HG02970 (cell line): ENCODE data around the gene TTC9.

ENCODE experiments used
- ATAC-seq: cut with Tn5 transposase; IDR thresholded peaks from one replicate; pipeline ENCODE4 v1.9.1; 2021; ENCODE audit warnings: mild to moderate bottlenecking, moderate library complexity, moderate number of reproducible peaks; ENCODE audit not compliant: unreplicated experiment, low FRiP score

The TTC9 gene

DNA sequence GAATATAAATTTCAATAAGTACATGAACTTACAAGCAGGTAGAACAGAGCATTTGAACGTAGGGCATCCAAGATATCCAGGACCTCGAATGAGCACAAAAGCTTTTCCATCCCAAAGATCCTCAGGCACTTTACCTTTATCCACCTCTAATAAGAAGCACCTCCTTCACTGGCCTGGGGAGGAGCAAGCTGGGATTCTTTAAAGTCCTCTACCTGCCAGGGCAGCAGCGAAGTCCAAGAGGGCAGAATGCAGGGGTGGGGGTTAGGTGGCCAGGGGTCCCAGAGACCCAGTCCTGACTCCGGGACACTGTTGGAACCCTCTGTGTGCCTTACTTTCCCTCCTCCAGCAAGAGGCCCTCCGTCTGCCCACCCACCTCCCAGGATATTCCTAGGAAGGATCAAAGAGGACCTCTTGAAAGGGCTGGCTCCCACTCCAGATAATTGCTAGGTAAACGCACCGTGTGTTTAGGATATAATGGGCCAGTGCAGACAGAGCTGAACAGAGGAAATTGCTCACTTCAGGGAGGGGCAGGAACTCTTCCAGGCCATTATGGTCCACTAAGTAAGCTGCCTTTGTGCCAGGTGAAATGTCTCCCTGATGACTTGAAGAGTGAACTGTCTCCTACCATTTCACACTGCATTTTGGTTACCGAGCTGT, 68.1 kb downstream of the TTC9 start:
- no peak for ATAC-seq

DNA sequence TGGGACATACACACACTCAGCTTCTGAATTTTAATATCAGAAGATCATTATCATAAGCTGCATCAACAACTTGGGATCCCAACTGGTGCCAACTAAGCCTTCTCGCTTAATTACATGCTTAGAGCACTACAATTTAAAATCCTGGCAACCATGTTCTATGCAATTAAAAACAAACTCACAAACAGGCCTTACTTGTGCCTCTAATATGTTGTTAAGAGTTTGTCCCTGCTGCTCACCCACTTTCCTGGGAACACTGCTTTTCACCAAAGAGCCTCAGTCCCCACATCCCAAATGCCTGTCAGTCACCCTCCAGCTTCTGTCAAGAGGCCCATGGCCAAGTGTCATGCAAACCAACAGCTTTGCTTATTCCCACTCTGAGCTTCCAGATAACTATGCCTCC, 69.7 kb downstream of the TTC9 start:
- no peak for ATAC-seq

DNA sequence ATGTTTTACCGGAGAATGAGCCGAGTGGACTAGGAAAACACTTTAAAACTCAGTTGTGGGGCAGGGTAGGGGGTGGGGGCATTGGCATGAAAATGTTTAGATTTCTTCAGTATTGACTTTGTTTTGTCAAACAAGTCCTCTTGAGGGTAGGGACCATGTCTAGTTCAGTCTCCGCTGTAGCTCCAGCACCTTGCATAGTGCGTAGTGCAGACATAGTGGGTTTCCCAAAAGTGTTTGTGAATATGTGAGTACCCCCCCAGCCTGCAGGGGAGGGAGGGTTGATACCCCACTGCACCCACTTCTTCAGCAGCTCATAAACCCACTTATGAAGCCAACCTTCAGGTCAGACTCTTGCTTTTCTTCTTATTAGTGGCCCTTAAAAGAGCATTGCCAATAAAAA, 71.4 kb downstream of the TTC9 start:
- ATAC-seq = no peak

DNA sequence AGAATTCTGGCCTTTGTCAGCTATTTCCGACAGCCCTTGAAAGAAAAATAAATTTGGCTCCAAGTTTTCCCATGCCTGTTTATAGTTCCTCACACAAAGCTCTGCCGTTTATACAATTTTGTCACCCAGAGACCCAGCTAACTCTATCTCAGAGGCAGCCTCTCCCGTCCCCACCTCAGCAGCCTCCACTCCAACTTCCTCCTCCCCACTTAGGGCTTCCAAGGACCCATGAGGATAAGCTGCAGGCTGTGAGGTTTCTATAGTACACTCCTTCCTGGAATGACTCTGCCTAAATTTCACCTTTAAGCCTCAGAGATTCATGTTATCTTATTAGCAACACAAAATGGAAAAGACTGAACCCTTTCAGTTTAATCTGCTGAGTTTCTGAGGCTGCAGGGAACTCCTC, 71.8 kb downstream of the TTC9 start:
- no peak for ATAC-seq

DNA sequence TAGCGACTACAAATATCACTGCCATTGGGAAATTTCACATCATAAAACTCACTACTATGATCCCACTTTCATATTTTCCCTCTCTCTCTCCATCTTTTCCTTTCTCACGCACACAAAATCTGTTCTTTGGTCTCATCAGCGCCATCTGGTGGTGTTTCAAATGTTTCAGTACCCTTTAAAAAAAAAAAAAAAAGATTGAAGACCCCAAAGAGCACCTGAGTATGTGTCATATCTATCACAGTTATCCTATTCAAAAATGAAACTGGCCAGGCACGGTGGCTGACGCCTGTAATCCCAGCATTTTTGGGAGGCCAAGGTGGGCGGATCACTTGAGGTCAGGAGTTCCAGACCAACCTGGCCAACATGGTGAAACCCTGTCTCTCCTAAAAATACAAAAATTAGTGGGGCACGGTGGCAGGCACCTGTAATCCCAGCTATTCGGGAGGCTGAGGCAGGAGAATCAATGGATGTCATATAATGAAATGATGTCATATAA, 72.4 kb downstream of the TTC9 start:
- ATAC-seq = no peak

- no peak for ATAC-seq
Measured at GRCh38 chr14:70716483-70716882, 74.8 kb downstream of the TTC9 start.

GRCh38 chr14:70716958-70717357, 75.2 kb downstream of the TTC9 start:
- no peak for ATAC-seq

DNA sequence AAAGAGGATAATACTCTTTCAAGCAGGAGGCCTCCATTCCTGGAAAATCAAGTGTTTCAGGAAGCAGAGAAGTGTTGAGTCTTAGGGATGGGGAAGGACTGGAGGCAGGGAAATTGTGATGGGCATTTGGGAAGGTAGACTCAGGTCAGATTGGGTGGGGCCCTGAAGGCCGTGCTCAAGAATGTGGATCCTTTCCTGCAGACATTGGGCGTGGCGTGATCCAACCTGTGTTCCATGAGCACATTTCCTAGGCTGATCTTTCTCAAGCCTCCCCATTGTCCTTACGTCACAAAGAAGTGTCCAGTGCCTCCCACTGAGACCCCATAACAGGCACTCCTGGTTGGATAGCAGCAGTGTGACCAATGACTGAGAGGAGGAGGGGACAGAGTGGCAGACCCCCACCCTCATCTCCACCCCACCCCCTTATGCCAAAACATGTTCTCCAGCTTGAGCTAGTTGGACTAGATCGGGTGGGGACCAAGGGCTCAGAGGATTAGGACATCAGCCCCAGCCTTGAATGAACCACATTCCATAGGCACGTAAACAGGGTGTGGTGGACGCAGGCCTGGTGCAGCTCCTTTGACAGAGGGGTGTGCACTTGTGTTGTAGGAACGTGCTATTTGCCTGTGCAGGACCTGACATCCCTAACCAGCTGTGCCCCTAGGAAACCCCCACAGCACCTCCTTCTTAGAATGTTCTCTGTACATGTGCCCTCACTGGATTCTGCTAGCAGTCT, 76.8 kb downstream of the TTC9 start:
- no peak for ATAC-seq

GRCh38 chr14:70721542-70721941, 79.8 kb downstream of the TTC9 start:
- no peak for ATAC-seq

DNA sequence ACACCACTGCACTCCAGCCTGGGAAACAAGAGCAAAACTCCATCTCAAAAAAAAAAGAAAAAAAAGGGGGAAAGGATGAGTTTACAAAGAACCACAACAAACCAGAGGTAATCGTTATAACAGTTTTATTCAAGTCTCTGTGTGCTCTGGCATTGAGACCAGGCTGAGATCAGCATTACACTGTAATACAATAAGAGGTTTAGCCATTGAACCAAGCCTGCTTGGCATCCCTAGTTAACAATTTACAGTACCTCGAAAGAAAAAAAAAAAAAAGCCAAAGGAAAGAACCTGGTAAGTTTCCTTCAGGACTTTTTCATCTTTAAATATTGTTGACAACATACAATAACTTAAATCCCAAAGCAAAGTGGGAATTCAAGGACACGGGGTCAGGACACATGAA, 80.7 kb downstream of the TTC9 start:
- no peak for ATAC-seq

GRCh38 chr14:70723276-70723675, 81.6 kb downstream of the TTC9 start:
- ATAC-seq = no peak

DNA sequence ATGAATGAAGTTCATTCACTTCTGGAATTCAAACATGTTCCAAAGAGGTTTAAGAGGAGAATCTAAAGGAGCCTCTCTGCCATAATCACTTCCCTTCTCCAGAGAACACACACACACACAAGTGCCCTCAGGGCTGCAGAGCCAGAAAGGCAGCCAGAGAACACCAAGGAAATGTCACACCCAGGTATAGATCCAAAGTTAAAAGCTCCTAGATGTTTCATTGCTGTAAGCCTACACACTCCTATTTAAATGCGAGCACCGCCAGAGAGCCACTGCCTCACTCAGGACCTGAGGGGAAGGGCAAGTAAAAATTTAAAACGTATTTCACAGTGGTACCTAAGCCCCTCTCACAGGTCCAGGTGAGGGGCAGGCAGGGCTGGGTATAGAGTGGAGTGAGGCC, 82.4 kb downstream of the TTC9 start:
- ATAC-seq = no peak

DNA sequence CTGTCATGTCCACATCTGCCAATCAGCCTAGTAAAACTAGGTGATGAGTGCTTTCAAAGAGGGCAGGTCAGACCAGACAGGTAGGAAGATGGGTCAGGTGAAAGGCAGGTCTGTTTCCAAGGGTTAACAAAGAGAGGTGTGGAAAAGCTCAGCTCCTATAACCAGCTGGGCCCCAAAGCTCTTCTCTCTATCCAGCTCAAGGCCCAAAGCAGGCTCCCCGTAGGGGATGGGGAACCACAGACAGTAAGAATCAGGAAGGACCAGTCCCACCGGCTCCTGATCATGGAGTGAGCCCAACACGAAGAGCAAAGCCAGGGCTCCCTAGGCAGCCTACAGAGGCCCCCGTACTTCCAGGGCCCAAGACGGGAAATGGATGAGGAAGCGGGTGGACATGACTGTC, 83.2 kb downstream of the TTC9 start:
- no peak for ATAC-seq
